Thoracic aorta (tissue), 2 donors: Measurements from ENCODE around the gene CUX1. TPM values are rescaled to one million over a fixed set of nuclear protein-coding genes. Genes with fewer than 3 reads are reported as not detected.

ENCODE experiments used
- ATAC-seq: fragments of 150-250 bp; one replicate; pipeline ENCODE4 v1.8.0; 2017; ENCODE audit warnings: low read depth; ENCODE audit not compliant: insufficient number of reproducible peaks, low FRiP score
- DNase-seq: peaks from one replicate; pipeline ENCODE4 v3.0.0-alpha.2; 2020; ENCODE audit warnings: low spot score
- H3K27ac ChIP-seq, 2 donors: fragments of 200-600 bp; sonication (generic); 1 replicate in 1 of 2; 2 replicates in 1 of 2; pipeline ENCODE4 v1.5.1; 2016; ENCODE audit warnings: mild to moderate bottlenecking in 2 of 2, moderate library complexity in 2 of 2
- H3K27me3 ChIP-seq: fragments of 200-600 bp; sonication (generic); replicated peaks from 2 replicates; pipeline ENCODE4 v1.6.0; 2016; ENCODE audit warnings: mild to moderate bottlenecking; ENCODE audit not compliant: insufficient read depth
- H3K36me3 ChIP-seq: fragments of 200-600 bp; sonication (generic); one replicate; pipeline ENCODE4 v1.5.1; 2016
- H3K4me1 ChIP-seq, 2 donors: fragments of 200-600 bp; sonication (generic); 1 replicate in 1 of 2; 2 replicates in 1 of 2; pipeline versions ENCODE4 v1.5.1 to v1.6.0; 2016; ENCODE audit warnings: low read depth in 2 of 2, mild to moderate bottlenecking in 1 of 2; ENCODE audit not compliant: control insufficient read depth in 1 of 2
- H3K4me3 ChIP-seq: fragments of 200-600 bp; sonication (generic); 2 replicates; pipeline ENCODE4 v1.5.1; 2016; ENCODE audit warnings: mild to moderate bottlenecking
- H3K9me3 ChIP-seq: fragments of 200-600 bp; sonication (generic); 2 replicates; pipeline ENCODE4 v1.5.1; 2016
- total RNA-seq, 2 donors: library from RNA; depleted of rRNA; stranded (reverse); fragments of >200 nt; gene quantifications; one replicate each; pipeline versions ENCODE4 v1.1.0 to v1.2.3, GENCODE V29; 2016
- TF ChIP-seq, protein P1 (sequence below): fragments of 200-600 bp; sonication (generic); IDR thresholded peaks from one replicate; pipeline ENCODE4 v1.5.1; 2019; ENCODE audit warnings: antibody characterized with exemption

The CUX1 gene
- total RNA-seq, 2 donors from 2014 or later = 85.0 to 179 TPM

DNA sequence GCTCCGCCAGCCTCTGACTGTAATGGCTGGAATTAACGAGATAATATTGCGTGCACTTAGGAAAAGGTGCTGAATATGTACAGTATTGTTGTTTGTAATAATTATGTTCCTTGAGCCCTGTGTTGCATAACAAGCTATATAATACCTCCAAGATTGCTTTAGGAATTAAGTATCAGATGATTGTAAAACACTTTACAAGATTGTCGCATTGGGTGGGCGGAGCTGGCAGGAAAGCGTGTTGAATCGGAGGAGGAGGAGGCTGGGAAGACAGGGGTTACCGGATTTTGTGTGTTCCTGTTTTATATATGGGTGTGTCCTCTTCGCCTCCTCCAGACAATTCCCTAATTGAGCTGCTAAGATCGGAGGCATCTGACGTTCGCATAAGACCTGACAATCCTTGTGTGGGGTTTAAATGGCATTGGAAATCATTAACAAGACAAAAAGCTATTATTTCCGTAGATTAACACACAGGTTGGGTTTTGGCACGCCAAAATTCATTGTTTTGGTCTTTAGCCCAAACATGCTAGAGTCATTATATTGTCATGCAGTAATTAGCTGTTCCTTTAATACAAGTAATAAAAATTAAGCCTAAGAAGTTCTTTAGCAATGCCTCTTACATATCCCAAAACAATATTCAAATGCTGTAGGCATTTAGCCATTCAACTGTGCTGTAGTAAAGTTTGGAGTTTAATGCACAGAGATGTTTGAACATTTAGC, 276.3 kb downstream of the CUX1 start:
- TF ChIP-seq, protein P1, sequence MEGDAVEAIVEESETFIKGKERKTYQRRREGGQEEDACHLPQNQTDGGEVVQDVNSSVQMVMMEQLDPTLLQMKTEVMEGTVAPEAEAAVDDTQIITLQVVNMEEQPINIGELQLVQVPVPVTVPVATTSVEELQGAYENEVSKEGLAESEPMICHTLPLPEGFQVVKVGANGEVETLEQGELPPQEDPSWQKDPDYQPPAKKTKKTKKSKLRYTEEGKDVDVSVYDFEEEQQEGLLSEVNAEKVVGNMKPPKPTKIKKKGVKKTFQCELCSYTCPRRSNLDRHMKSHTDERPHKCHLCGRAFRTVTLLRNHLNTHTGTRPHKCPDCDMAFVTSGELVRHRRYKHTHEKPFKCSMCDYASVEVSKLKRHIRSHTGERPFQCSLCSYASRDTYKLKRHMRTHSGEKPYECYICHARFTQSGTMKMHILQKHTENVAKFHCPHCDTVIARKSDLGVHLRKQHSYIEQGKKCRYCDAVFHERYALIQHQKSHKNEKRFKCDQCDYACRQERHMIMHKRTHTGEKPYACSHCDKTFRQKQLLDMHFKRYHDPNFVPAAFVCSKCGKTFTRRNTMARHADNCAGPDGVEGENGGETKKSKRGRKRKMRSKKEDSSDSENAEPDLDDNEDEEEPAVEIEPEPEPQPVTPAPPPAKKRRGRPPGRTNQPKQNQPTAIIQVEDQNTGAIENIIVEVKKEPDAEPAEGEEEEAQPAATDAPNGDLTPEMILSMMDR = no peak
- no peaks in the 10 kb centered on the region for H3K27me3 ChIP-seq
- no peak overlapping the region for H3K4me3 ChIP-seq
- peaks cover 3% of the 10 kb centered on the region for H3K36me3 ChIP-seq
- no peaks in the 10 kb centered on the region for H3K4me1 ChIP-seq
- no peaks in the 10 kb centered on the region for H3K9me3 ChIP-seq
- ATAC-seq (no peak), DNase-seq (no peak)
- H3K27ac ChIP-seq = no peak overlapping the region

DNA sequence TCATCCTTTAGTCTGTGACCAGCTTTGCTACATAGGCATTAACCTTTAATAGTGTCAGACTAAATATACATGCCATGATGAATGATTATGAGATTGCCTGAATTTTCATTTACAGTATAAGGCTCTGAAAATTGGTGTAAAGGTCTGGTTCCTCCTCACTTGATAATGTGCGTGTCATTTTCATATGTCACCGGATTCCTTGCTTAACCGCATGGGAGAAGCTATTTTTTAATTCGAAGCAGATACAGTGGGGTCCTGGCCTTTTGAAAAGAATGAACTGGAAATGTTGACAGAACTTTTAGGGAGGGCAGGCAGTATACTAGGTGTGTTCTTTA, 276.9 kb downstream of the CUX1 start:
- TF ChIP-seq, protein P1 = no peak
- Histone ChIP-seq H3K4me1 (no peaks in the 10 kb centered on the region), H3K36me3 (peaks cover 3% of the 10 kb centered on the region), H3K4me3 (no peak overlapping the region), H3K9me3 (no peaks in the 10 kb centered on the region), H3K27me3 (no peaks in the 10 kb centered on the region), H3K27ac (no peak overlapping the region)
- ATAC-seq = no peak
- DNase-seq = no peak

DNA sequence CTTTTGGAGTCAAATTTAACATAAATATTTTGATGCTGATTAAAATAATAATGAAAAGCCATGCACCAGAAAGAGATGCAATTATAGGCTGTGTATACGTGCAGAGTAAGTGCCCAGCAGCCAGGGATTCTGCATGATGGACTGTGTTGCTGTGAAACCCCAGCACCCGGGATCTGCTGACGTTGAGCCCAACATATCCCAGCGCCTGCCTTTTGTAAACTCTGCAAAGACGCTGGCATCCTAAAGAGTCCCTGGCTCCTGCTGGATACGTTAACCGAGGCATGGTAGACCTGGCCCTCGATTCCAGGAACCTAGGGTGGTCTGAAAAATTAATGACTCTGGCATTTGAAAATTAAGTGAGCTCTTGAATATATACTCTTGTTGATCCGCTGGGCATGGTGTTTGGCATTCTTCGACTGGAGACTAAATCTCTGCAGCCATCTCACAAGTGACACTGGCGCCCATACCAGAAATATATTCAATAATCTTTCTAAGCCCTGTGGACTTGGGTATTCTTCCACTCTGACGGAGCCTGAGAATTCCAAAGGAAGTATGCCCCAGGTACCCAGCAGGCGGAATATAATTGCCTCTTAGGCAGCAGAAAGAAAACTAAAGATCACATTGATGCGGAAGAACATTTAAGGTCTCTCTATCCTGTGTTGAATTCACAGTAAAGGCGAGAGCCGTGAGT, 278.0 kb downstream of the CUX1 start:
- no peak overlapping the region for H3K27ac ChIP-seq
- no peaks in the 10 kb centered on the region for H3K4me1 ChIP-seq
- no peaks in the 10 kb centered on the region for H3K27me3 ChIP-seq
- TF ChIP-seq, protein P1 = no peak
- peaks cover 3% of the 10 kb centered on the region for H3K36me3 ChIP-seq
- DNase-seq (no peak), ATAC-seq (no peak)
- no peaks in the 10 kb centered on the region for H3K9me3 ChIP-seq
- no peak overlapping the region for H3K4me3 ChIP-seq

DNA sequence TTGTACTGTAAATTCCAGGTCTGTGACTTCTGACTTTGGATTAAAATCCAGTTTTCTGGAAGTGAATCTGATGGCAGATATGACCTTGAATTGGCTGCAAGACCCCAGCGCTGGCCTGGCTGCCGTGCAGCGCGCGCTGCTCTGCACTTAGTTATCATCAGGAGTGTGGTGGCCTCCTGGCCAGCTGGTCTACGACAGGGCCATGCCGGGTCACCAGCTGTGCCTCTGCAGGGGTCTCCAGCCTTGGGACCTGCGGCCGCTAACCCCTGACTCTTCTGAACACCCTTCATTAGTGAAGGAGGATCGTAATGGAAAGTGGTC, 278.5 kb downstream of the CUX1 start:
- no peak overlapping the region for H3K4me3 ChIP-seq
- peaks cover 3% of the 10 kb centered on the region for H3K36me3 ChIP-seq
- TF ChIP-seq, protein P1 = no peak
- no peak for DNase-seq
- no peak overlapping the region for H3K27ac ChIP-seq
- H3K4me1 ChIP-seq = no peaks in the 10 kb centered on the region
- ATAC-seq = no peak
- no peaks in the 10 kb centered on the region for H3K9me3 ChIP-seq
- no peaks in the 10 kb centered on the region for H3K27me3 ChIP-seq

DNA sequence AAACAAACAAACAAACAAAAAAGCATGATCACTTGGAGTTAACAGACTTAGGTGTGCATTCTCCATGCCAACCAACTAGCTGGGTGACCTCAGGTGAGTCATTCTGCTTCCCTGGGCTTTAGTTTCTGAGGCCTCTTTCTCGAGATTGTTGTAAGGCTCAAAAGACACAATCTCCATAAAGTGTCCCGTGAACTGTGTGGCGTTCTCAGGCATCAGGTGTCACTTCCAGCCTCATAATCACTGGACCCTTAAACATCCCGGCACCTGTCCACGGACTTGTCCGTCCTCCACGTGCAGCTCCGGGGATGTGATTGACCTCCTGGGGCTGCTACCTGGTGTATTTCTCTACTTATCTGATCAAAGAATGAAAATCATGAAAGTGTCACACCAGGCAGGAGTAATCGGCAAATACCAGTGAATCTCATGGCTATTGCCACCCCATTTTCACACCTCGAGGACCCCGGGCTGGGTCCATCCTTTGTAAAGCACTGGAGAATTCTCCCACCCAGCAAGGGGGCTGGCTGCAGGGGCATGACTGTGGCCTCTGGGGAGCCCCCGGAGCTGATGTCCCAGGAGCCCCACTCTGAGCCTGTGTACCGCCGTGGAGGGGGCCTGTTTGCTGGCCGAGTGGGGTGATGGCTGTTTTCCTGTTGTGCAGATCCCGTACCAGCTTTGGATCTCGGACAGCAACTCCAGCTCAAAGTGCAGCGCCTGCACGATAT, 279.4 kb downstream of the CUX1 start:
- H3K4me1 ChIP-seq = no peaks in the 10 kb centered on the region
- DNase-seq = no peak
- no peaks in the 10 kb centered on the region for H3K27me3 ChIP-seq
- H3K36me3 ChIP-seq = peaks cover 7% of the 10 kb centered on the region
- ATAC-seq = no peak
- H3K27ac ChIP-seq = no peak overlapping the region
- TF ChIP-seq, protein P1 = no peak
- H3K9me3 ChIP-seq = no peaks in the 10 kb centered on the region
- no peak overlapping the region for H3K4me3 ChIP-seq
